HUES64 (cell line): ENCODE measurements around the gene TMEM229B.

ENCODE experiments used
- H3K27ac ChIP-seq: 2 replicates; pipeline ENCODE4 v1.7.0; 2013; ENCODE audit warnings: low read depth, low read length, inconsistent platforms
- H3K27me3 ChIP-seq: 2 replicates; pipeline ENCODE4 v1.6.1; 2013; ENCODE audit warnings: mild to moderate bottlenecking, low read length; ENCODE audit not compliant: insufficient read depth
- H3K36me3 ChIP-seq: 2 replicates; pipeline ENCODE4 v1.6.1; 2013; ENCODE audit warnings: mild to moderate bottlenecking, low read length; ENCODE audit not compliant: insufficient read depth
- H3K4me1 ChIP-seq: 2 replicates; pipeline ENCODE4 v1.6.1; 2013; ENCODE audit warnings: mild to moderate bottlenecking, low read length, moderate library complexity; ENCODE audit not compliant: insufficient read depth
- H3K4me3 ChIP-seq: 2 replicates; pipeline ENCODE4 v1.5.1; 2013; ENCODE audit warnings: mild to moderate bottlenecking, low read length, moderate library complexity
- H3K9ac ChIP-seq: 2 replicates; pipeline ENCODE4 v1.6.1; 2013; ENCODE audit warnings: mild to moderate bottlenecking, low read depth, low read length
- H3K9me3 ChIP-seq: 2 replicates; pipeline ENCODE4 v1.6.1; 2013; ENCODE audit warnings: low read depth, low read length; ENCODE audit not compliant: insufficient read depth
- WGBS: fragments of 150-250, 120-280 bp; methylation state at CpG from one replicate; pipeline ENCODE4 v1.1.7; 2013; ENCODE audit warnings: missing lambda C conversion rate; 5-methylcytosine and 5-hydroxymethylcytosine counted together

Gene TMEM229B

GRCh38 chr14:67485501-67486095 is 2.9 kb downstream of the TMEM229B start:
- Histone ChIP-seq H3K9ac (0 out of 2 replicates have a peak overlapping the region, but pooled peaks have one; percentile 14), H3K27me3 (no peaks in the 10 kb centered on the region), H3K4me1 (no peaks in the 10 kb centered on the region), H3K9me3 (no peaks in the 10 kb centered on the region), H3K36me3 (no peaks in the 10 kb centered on the region), H3K27ac (no peak overlapping the region), H3K4me3 (no peak overlapping the region)
- WGBS, result 86% methylated on average over 4 of the region's 4 CpGs

GRCh38 chr14:67483579-67484285 is 4.8 kb downstream of the TMEM229B start:
- 86% methylated on average over 8 of the region's 8 CpGs for WGBS
- Histone ChIP-seq H3K36me3 (no peaks in the 10 kb centered on the region), H3K9me3 (no peaks in the 10 kb centered on the region), H3K4me1 (no peaks in the 10 kb centered on the region), H3K27me3 (no peaks in the 10 kb centered on the region), H3K9ac (no peak overlapping the region), H3K27ac (no peak overlapping the region), H3K4me3 (no peak overlapping the region)

GRCh38 chr14:67482231-67483164 is 6.0 kb downstream of the TMEM229B start:
- Histone ChIP-seq H3K9me3 (no peaks in the 10 kb centered on the region), H3K27me3 (no peaks in the 10 kb centered on the region), H3K4me3 (no peak overlapping the region), H3K9ac (no peak overlapping the region), H3K4me1 (no peaks in the 10 kb centered on the region), H3K36me3 (no peaks in the 10 kb centered on the region), H3K27ac (no peak overlapping the region)
- 92% methylated on average over 8 of the region's 8 CpGs for WGBS

- no peaks in the 10 kb centered on the region for H3K4me1 ChIP-seq
- no peaks in the 10 kb centered on the region for H3K27me3 ChIP-seq
- H3K27ac ChIP-seq, result no peak overlapping the region
- no peak overlapping the region for H3K4me3 ChIP-seq
- no peaks in the 10 kb centered on the region for H3K9me3 ChIP-seq
- H3K36me3 ChIP-seq, result no peaks in the 10 kb centered on the region
- no peak overlapping the region for H3K9ac ChIP-seq
- WGBS, result 92% methylated on average over 8 of the region's 9 CpGs
Observed at GRCh38 chr14:67480011-67480410, 8.5 kb downstream of the TMEM229B start.

GRCh38 chr14:67478800-67479084 is 9.8 kb downstream of the TMEM229B start:
- H3K4me1 ChIP-seq, result no peaks in the 10 kb centered on the region
- no peak overlapping the region for H3K4me3 ChIP-seq
- H3K9me3 ChIP-seq, result no peaks in the 10 kb centered on the region
- no peaks in the 10 kb centered on the region for H3K27me3 ChIP-seq
- no peak overlapping the region for H3K9ac ChIP-seq
- no peaks in the 10 kb centered on the region for H3K36me3 ChIP-seq
- H3K27ac ChIP-seq, result no peak overlapping the region
- WGBS, result 71% methylated on average over 1 of the region's 2 CpGs

GRCh38 chr14:67477926-67478799 is 10.4 kb downstream of the TMEM229B start:
- 90% methylated on average over 11 of the region's 11 CpGs for WGBS
- no peak overlapping the region for H3K27ac ChIP-seq
- H3K36me3 ChIP-seq, result no peaks in the 10 kb centered on the region
- H3K4me1 ChIP-seq, result no peaks in the 10 kb centered on the region
- H3K9me3 ChIP-seq, result no peaks in the 10 kb centered on the region
- H3K9ac ChIP-seq, result no peak overlapping the region
- H3K27me3 ChIP-seq, result no peaks in the 10 kb centered on the region
- H3K4me3 ChIP-seq, result no peak overlapping the region

- WGBS, result 100% methylated on average over 1 of the region's 1 CpG
- Histone ChIP-seq H3K27me3 (no peaks in the 10 kb centered on the region), H3K9me3 (no peaks in the 10 kb centered on the region), H3K4me1 (no peaks in the 10 kb centered on the region), H3K9ac (no peak overlapping the region), H3K4me3 (no peak overlapping the region), H3K27ac (no peak overlapping the region), H3K36me3 (no peaks in the 10 kb centered on the region)
Observed at GRCh38 chr14:67474366-67474765, 14.2 kb downstream of the TMEM229B start.

GRCh38 chr14:67473290-67474082 is 15.0 kb downstream of the TMEM229B start:
- no peaks in the 10 kb centered on the region for H3K36me3 ChIP-seq
- no peaks in the 10 kb centered on the region for H3K9me3 ChIP-seq
- H3K27ac ChIP-seq, result no peak overlapping the region
- H3K4me1 ChIP-seq, result no peaks in the 10 kb centered on the region
- no peaks in the 10 kb centered on the region for H3K27me3 ChIP-seq
- H3K4me3 ChIP-seq, result no peak overlapping the region
- no peak overlapping the region for H3K9ac ChIP-seq
- 97% methylated on average over 52 of the region's 52 CpGs for WGBS

- no peaks in the 10 kb centered on the region for H3K27me3 ChIP-seq
- no peak overlapping the region for H3K9ac ChIP-seq
- no peak overlapping the region for H3K4me3 ChIP-seq
- H3K9me3 ChIP-seq, result no peaks in the 10 kb centered on the region
- no peaks in the 10 kb centered on the region for H3K36me3 ChIP-seq
- no peak overlapping the region for H3K27ac ChIP-seq
- WGBS, result 90% methylated on average over 10 of the region's 10 CpGs
- H3K4me1 ChIP-seq, result no peaks in the 10 kb centered on the region
Observed at GRCh38 chr14:67472726-67473125, 15.8 kb downstream of the TMEM229B start.

- Histone ChIP-seq H3K36me3 (no peaks in the 10 kb centered on the region), H3K9me3 (no peaks in the 10 kb centered on the region)
- WGBS, result 91% methylated on average over 3 of the region's 3 CpGs
Observed at GRCh38 chr14:67469954-67470353, 18.6 kb downstream of the TMEM229B start.

More at GRCh38 chr14:67469954-67470353, 18.6 kb downstream of the TMEM229B start:
- H3K27me3 ChIP-seq, result no peaks in the 10 kb centered on the region
- no peak overlapping the region for H3K9ac ChIP-seq
- H3K4me1 ChIP-seq, result no peaks in the 10 kb centered on the region
- no peak overlapping the region for H3K4me3 ChIP-seq
- H3K27ac ChIP-seq, result no peak overlapping the region
